ENCODE measurements around the gene SBF2. TPM values are rescaled to one million over a fixed set of nuclear protein-coding genes. Genes with fewer than 3 reads are reported as not detected.
"Not testable (repeated sequence)": the region's sequence is repeated elsewhere in the genome, so short reads cannot be mapped to it uniquely, and the experiment has no call there.

The SBF2 gene
- polyA plus RNA-seq, 1 donor (not counting 4 experiments of a cell fraction or from before 2014, with no cell fraction given): 24.5 TPM

DNA sequence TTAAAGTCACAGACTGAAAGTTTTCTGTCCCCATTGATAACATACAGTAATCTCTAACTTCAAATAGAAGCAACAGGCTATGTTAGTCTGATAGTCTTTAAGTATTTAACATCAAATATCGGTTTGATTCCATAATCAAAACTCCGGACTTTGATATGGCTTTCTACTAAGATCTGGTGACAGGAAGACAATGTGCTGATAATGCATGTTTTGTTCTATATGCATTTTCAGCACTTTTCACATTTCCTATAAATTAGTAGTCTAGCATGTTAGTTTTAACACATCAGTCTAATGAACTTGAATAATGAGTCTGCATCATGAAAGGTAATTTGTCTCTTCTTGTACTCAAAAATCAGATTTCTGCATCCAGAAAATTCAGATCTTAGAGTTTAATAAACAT lies 252.7 kb downstream of the SBF2 start:
- Histone ChIP-seq H3K4me1 (ENCODE audit: control insufficient read depth, extremely low read depth, insufficient read depth, low read length) (no peaks in the 10 kb centered on the region), H3K27ac (ENCODE audit: control insufficient read depth, insufficient read depth, low read length) (no peak overlapping the region), H4K20me1 (ENCODE audit: control insufficient read depth, extremely low read depth, insufficient read depth, low read length) (no peaks in the 10 kb centered on the region), H3K36me3 (ENCODE audit: control insufficient read depth in 2 of 2, extremely low read depth in 1 of 2, insufficient read depth in 2 of 2, low read length in 2 of 2) (no peaks in the 10 kb centered on the region), H3K9me3 (ENCODE audit: control insufficient read depth, low read depth, low read length) (peaks cover 10% of the 10 kb centered on the region), H3K4me3 (ENCODE audit: control insufficient read depth in 2 of 3, extremely low read depth in 1 of 3, insufficient read depth in 2 of 3, low read depth in 1 of 3, low read length in 3 of 3) (no peak overlapping the region), H3K9me1 (ENCODE audit: control insufficient read depth, extremely low read depth, insufficient read depth, low read length) (no peaks in the 10 kb centered on the region), H2AFZ (ENCODE audit: control insufficient read depth, low read length) (no peak overlapping the region), H3K9ac (ENCODE audit: control insufficient read depth, extremely low read depth, insufficient read depth, low read length) (no peak overlapping the region), H3K79me2 (ENCODE audit: control insufficient read depth, insufficient read depth, low read length) (no peaks in the 10 kb centered on the region), H3K4me2 (ENCODE audit: control insufficient read depth, extremely low read depth, insufficient read depth, low read depth, low read length) (no peak overlapping the region), H3K27me3 (ENCODE audit: control insufficient read depth, extremely low read depth, insufficient read depth, low read length) (no peaks in the 10 kb centered on the region)
- FAIRE-seq (no peak), DNase-seq (ENCODE audit: low read depth, low spot score) (no peak)
- TF ChIP-seq CTCF (optimal IDR thresholded peaks at IDR 0.05 in 1 of 3, IDR thresholded peaks at IDR 0.05 in 1 of 3, conservative IDR thresholded peaks at IDR 0.05 in 1 of 3; ENCODE audit: extremely low read depth in 1 of 3, insufficient read depth in 2 of 3, low read length in 3 of 3) (no peak), EZH2 (IDR thresholded peaks at IDR 0.05; ENCODE audit: low read length) (no peak)
- dilution Hi-C loops (cut with MboI; ENCODE audit: extremely low pct_ligation_motif_present, low sequenced_read_pairs): no loop called here

DNA sequence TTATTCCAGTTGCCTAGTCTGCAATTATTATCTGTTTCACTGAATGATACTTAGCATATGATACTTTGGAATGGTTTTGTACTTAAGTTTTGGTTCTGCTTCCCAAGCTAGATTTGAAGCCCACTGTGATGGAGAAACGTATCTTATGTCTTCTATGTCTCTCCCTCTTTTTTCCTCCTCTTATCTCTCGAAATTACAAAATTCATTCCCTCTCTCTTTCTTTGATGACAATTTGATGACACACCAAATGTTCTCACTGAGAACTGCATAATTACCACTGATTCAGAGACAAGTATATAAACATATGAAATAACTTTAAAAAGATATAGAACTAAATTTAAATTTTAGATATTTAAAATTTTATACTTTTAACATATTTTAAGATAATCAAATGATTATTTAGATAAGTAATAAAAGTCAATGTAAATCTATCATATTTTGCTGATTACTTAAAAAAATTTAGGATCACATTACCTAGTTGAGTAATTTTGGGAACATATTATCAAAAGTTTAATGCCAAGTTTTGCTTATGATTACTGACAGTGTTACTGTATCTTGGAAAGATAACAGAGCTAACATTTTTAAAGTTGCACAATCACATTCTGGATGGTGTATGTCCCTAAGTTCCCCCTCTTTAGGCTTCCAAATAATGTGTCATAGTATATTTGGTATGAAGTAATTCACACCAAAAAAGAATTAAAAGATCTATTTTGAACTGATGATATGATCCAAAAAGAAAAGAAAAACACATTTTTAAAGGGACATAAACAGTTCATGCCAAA lies 255.3 kb downstream of the SBF2 start:
- no peak overlapping the region for H3K4me2 ChIP-seq (ENCODE audit: control insufficient read depth, extremely low read depth, insufficient read depth, low read depth, low read length)
- FAIRE-seq (no peak), DNase-seq (ENCODE audit: low read depth, low spot score) (no peak)
- no peak overlapping the region for H3K9ac ChIP-seq (ENCODE audit: control insufficient read depth, extremely low read depth, insufficient read depth, low read length)
- H3K27me3 ChIP-seq (ENCODE audit: control insufficient read depth, extremely low read depth, insufficient read depth, low read length): no peaks in the 10 kb centered on the region
- H3K9me1 ChIP-seq (ENCODE audit: control insufficient read depth, extremely low read depth, insufficient read depth, low read length): no peaks in the 10 kb centered on the region
- H3K9me3 ChIP-seq (ENCODE audit: control insufficient read depth, low read depth, low read length): peaks cover 2% of the 10 kb centered on the region
- no peaks in the 10 kb centered on the region for H4K20me1 ChIP-seq (ENCODE audit: control insufficient read depth, extremely low read depth, insufficient read depth, low read length)
- H3K36me3 ChIP-seq (ENCODE audit: control insufficient read depth in 2 of 2, extremely low read depth in 1 of 2, insufficient read depth in 2 of 2, low read length in 2 of 2): no peaks in the 10 kb centered on the region
- H3K4me1 ChIP-seq (ENCODE audit: control insufficient read depth, extremely low read depth, insufficient read depth, low read length): peaks cover 4% of the 10 kb centered on the region
- no peak overlapping the region for H3K27ac ChIP-seq (ENCODE audit: control insufficient read depth, insufficient read depth, low read length)
- H2AFZ ChIP-seq (ENCODE audit: control insufficient read depth, low read length): no peak overlapping the region
- no peak for TF ChIP-seq EZH2 (IDR thresholded peaks at IDR 0.05; ENCODE audit: low read length)
- TF ChIP-seq CTCF (optimal IDR thresholded peaks at IDR 0.05 in 1 of 3, IDR thresholded peaks at IDR 0.05 in 1 of 3, conservative IDR thresholded peaks at IDR 0.05 in 1 of 3; ENCODE audit: extremely low read depth in 1 of 3, insufficient read depth in 2 of 3, low read length in 3 of 3): no peak
- dilution Hi-C loops (cut with MboI; ENCODE audit: extremely low pct_ligation_motif_present, low sequenced_read_pairs): no loop called here
- H3K79me2 ChIP-seq (ENCODE audit: control insufficient read depth, insufficient read depth, low read length): no peaks in the 10 kb centered on the region
- no peak overlapping the region for H3K4me3 ChIP-seq (ENCODE audit: control insufficient read depth in 2 of 3, extremely low read depth in 1 of 3, insufficient read depth in 2 of 3, low read depth in 1 of 3, low read length in 3 of 3)

- dilution Hi-C loops (cut with MboI; ENCODE audit: extremely low pct_ligation_motif_present, low sequenced_read_pairs); H3K4me2 ChIP-seq (ENCODE audit: control insufficient read depth, extremely low read depth, insufficient read depth, low read depth, low read length): not testable (repeated sequence)
Observed at GRCh38 chr11:10035932-10036331, 258.1 kb downstream of the SBF2 start.

More at GRCh38 chr11:10035932-10036331, 258.1 kb downstream of the SBF2 start:
- not testable (repeated sequence) for H3K27me3 ChIP-seq (ENCODE audit: control insufficient read depth, extremely low read depth, insufficient read depth, low read length); H3K9me1 ChIP-seq (ENCODE audit: control insufficient read depth, extremely low read depth, insufficient read depth, low read length); H3K4me3 ChIP-seq (ENCODE audit: control insufficient read depth in 2 of 3, extremely low read depth in 1 of 3, insufficient read depth in 2 of 3, low read depth in 1 of 3, low read length in 3 of 3); H4K20me1 ChIP-seq (ENCODE audit: control insufficient read depth, extremely low read depth, insufficient read depth, low read length); H3K9me3 ChIP-seq (ENCODE audit: control insufficient read depth, low read depth, low read length); H3K9ac ChIP-seq (ENCODE audit: control insufficient read depth, extremely low read depth, insufficient read depth, low read length); H3K79me2 ChIP-seq (ENCODE audit: control insufficient read depth, insufficient read depth, low read length); H3K27ac ChIP-seq (ENCODE audit: control insufficient read depth, insufficient read depth, low read length); H2AFZ ChIP-seq (ENCODE audit: control insufficient read depth, low read length); H3K4me1 ChIP-seq (ENCODE audit: control insufficient read depth, extremely low read depth, insufficient read depth, low read length); DNase-seq (ENCODE audit: low read depth, low spot score); H3K36me3 ChIP-seq (ENCODE audit: control insufficient read depth in 2 of 2, extremely low read depth in 1 of 2, insufficient read depth in 2 of 2, low read length in 2 of 2); FAIRE-seq

All from keratinocyte (primary cell).